WTC11 (cell line): Measurements from ENCODE around the gene POLR2E. TPM values are rescaled to one million over a fixed set of nuclear protein-coding genes. Genes with fewer than 3 reads are reported as not detected.

ENCODE experiments used
- ATAC-seq: fragments of 200-7000 bp; cut with Tn5 transposase; 2 replicates; pipeline ENCODE4 v1.10.0; 2021; ENCODE audit warnings: mild to moderate bottlenecking, moderate library complexity
- CTCF ChIA-PET: fragments of 300-600 bp; sonication (Branson Sonifier 250); formaldehyde crosslinking; loops from one replicate; lab custom pipeline; 2021; ENCODE audit warnings: antibody characterized with exemption; lab: Charles Lee
- POLR2A ChIA-PET: fragments of 350-600 bp; sonication (Branson Sonifier 250); formaldehyde crosslinking; loops from one replicate; lab custom pipeline; 2021; ENCODE audit warnings: antibody characterized with exemption; lab: Charles Lee
- DNase-seq: peaks from one replicate; pipeline ENCODE4 v3.0.0; 2021; ENCODE audit warnings: low spot score
- H3K27ac Mint-ChIP-seq: 2 replicates; pipeline ENCODE4 v1.8.0; 2021; ENCODE audit warnings: mixed read lengths
- H3K27me3 Mint-ChIP-seq: 2 replicates; pipeline ENCODE4 v1.8.0; 2021; ENCODE audit warnings: low read depth, mild to moderate bottlenecking, moderate library complexity, mixed read lengths
- H3K36me3 Mint-ChIP-seq: 2 replicates; pipeline ENCODE4 v1.8.0; 2021; ENCODE audit warnings: mixed read lengths
- H3K4me1 Mint-ChIP-seq: 2 replicates; pipeline ENCODE4 v1.8.0; 2022; ENCODE audit warnings: mixed read lengths
- H3K4me3 Mint-ChIP-seq: 2 replicates; pipeline ENCODE4 v1.8.0; 2021; ENCODE audit warnings: mild to moderate bottlenecking, moderate library complexity, mixed read lengths
- H3K9me3 Mint-ChIP-seq: 2 replicates; pipeline ENCODE4 v1.8.0; 2021; ENCODE audit warnings: mixed read lengths
- ESRRA ChIP-seq: sonication (generic); formaldehyde crosslinking; IDR thresholded peaks from 2 replicates; pipeline ENCODE4 v1.8.1; 2022; ENCODE audit warnings: mild to moderate bottlenecking, missing genetic modification reagents, borderline replicate concordance
- HMGA2 ChIP-seq: fragments of 250-450 bp; sonication (Bioruptor Pico); IDR thresholded peaks from 2 replicates; pipeline ENCODE4 v1.4.0; 2021; ENCODE audit warnings: mild to moderate bottlenecking, moderate library complexity
- JAZF1 ChIP-seq: fragments of 250-450 bp; sonication (Bioruptor Pico); IDR thresholded peaks from 2 replicates; pipeline ENCODE4 v1.9.0; 2021; ENCODE audit warnings: moderate library complexity, mild to moderate bottlenecking, inconsistent platforms
- NR3C1 ChIP-seq: sonication (generic); formaldehyde crosslinking; conservative IDR thresholded peaks from 2 replicates; pipeline ENCODE4 v1.8.1; 2023; ENCODE audit warnings: low read depth, mild to moderate bottlenecking, missing genetic modification reagents
- PRRX2 ChIP-seq: fragments of 250-450 bp; sonication (Bioruptor Pico); IDR thresholded peaks from 2 replicates; pipeline ENCODE4 v1.8.0; 2021; ENCODE audit warnings: mild to moderate bottlenecking
- RELA ChIP-seq: sonication (generic); formaldehyde crosslinking; IDR thresholded peaks from 2 replicates; pipeline ENCODE4 v1.8.1; 2022; ENCODE audit warnings: missing genetic modification reagents, mild to moderate bottlenecking, borderline replicate concordance
- total RNA-seq: library from RNA; stranded (reverse); gene quantifications from 3 replicates; pipeline ENCODE4 v1.2.3, GENCODE V29; 2021

POLR2E gene
- total RNA-seq, 1 experiment from 2014 or later: 275 TPM

DNA sequence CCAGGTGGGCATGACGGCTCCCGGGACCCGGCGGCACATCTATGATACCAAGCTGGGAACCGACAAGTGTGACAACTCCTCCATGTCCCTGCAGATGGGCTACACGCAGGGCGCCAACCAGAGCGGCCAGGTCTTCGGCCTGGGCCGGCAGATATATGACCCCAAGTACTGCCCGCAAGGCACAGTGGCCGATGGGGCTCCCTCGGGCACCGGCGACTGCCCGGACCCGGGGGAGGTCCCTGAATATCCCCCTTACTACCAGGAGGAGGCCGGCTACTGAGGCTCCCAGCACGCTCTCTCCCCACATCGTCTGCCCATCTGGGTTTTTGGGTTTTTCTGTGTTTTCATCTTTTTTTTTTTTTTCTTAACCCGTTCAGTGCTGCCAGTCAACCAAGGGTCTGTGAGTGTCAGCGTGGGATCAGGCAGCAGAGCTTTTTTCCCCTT, 57.5 kb downstream of the POLR2E start:
- peaks cover 12% of the 10 kb centered on the region for H3K4me1 Mint-ChIP-seq
- no peak overlapping the region for H3K27ac Mint-ChIP-seq
- ChIA-PET POLR2A (interaction anchor here (0.7 to 3.1 kb wide), 3 partner anchors 9 to 27 kb away, joined by 3 to 14 read pairs (median 5); partner anchors contain the start of gene CNN2), CTCF (no interaction called here)
- DNase-seq (no peak), ATAC-seq (no peak)
- no peak overlapping the region for H3K4me3 Mint-ChIP-seq
- TF ChIP-seq NR3C1 (CRISPR knock-in tag) (no peak), JAZF1 (CRISPR knock-in tag) (no peak), HMGA2 (CRISPR knock-in tag) (no peak), RELA (CRISPR knock-in tag) (no peak), PRRX2 (no peak), ESRRA (CRISPR knock-in tag) (no peak)
- H3K36me3 Mint-ChIP-seq: peaks cover 36% of the 10 kb centered on the region
- no peaks in the 10 kb centered on the region for H3K9me3 Mint-ChIP-seq
- H3K27me3 Mint-ChIP-seq: no peaks in the 10 kb centered on the region

Other genes starting within 250 kb of the POLR2E start
- gene ELANE, start 243.1 kb downstream of the POLR2E start, total RNA-seq: not detected in 3 replicates
- 1.7 to 2.7 TPM (median 2.5 TPM) in 3 replicates for gene CFD, start 235.7 kb downstream of the POLR2E start, total RNA-seq
- gene MED16, start 202.2 kb downstream of the POLR2E start, total RNA-seq: 66.9 to 88.8 TPM (median 84.5 TPM) in 3 replicates
- gene RNU6-9, start 201.9 kb downstream of the POLR2E start, total RNA-seq: not detected in 3 replicates
- 85.5 to 99.5 TPM (median 88.3 TPM) in 3 replicates for gene R3HDM4, start 182.2 kb downstream of the POLR2E start, total RNA-seq
- gene KISS1R, start 178.0 kb downstream of the POLR2E start, total RNA-seq: 2.9 to 4.4 TPM (median 3.6 TPM) in 3 replicates
- 102 to 116 TPM (median 113 TPM) in 3 replicates for gene ARID3A, start 169.3 kb downstream of the POLR2E start, total RNA-seq
- 140 to 147 TPM (median 146 TPM) in 3 replicates for gene WDR18, start 111.0 kb downstream of the POLR2E start, total RNA-seq
- 1.9 to 2.5 TPM (median 2.4 TPM) in 3 replicates for gene GRIN3B, start 95.0 kb downstream of the POLR2E start, total RNA-seq
- 176 to 202 TPM (median 191 TPM) in 3 replicates for gene TMEM259, start 74.3 kb downstream of the POLR2E start, total RNA-seq
- gene RNU6-2, start 73.9 kb downstream of the POLR2E start, total RNA-seq: not detected in 3 replicates
- 387 to 391 TPM (median 390 TPM) in 3 replicates for gene CNN2, start 68.8 kb downstream of the POLR2E start, total RNA-seq
- 40.3 to 45.0 TPM (median 41.3 TPM) in 3 replicates for gene ABCA7, start 55.3 kb downstream of the POLR2E start, total RNA-seq
- 40.9 to 46.4 TPM (median 44.1 TPM) in 3 replicates for gene ARHGAP45, start 28.2 kb downstream of the POLR2E start, total RNA-seq
- 363 to 377 TPM (median 368 TPM) in 3 replicates for gene GPX4, start 8.6 kb upstream of the POLR2E start, total RNA-seq
- 40.7 to 57.3 TPM (median 48.0 TPM) in 3 replicates for gene SBNO2, start 78.9 kb upstream of the POLR2E start, total RNA-seq
- 106 to 112 TPM (median 106 TPM) in 3 replicates for gene STK11, start 110.4 kb upstream of the POLR2E start, total RNA-seq
- gene CBARP, start 142.6 kb upstream of the POLR2E start, total RNA-seq: 21.9 to 23.6 TPM (median 23.4 TPM) in 3 replicates
- gene ATP5F1D, start 146.4 kb upstream of the POLR2E start, total RNA-seq: 262 to 277 TPM (median 270 TPM) in 3 replicates
- gene MIDN, start 153.2 kb upstream of the POLR2E start, total RNA-seq: 189 to 190 TPM (median 189 TPM) in 3 replicates
- 256 to 298 TPM (median 256 TPM) in 3 replicates for gene CIRBP, start 174.0 kb upstream of the POLR2E start, total RNA-seq
- 59.4 to 65.9 TPM (median 65.7 TPM) in 3 replicates for gene FAM174C, start 180.2 kb upstream of the POLR2E start, total RNA-seq
- 11.4 to 14.2 TPM (median 12.6 TPM) in 3 replicates for gene EFNA2, start 190.5 kb upstream of the POLR2E start, total RNA-seq